CD4-positive, alpha-beta T cell treated with Interferon gamma for 1 hour (primary cell): ENCODE measurements around the gene FAM227B.
"Not testable (repeated sequence)": the region's sequence is repeated elsewhere in the genome, so short reads cannot be mapped to it uniquely, and the experiment has no call there.

Experiments
- DNase-seq: peaks from one replicate; pipeline ENCODE4 v3.0.0-alpha.2; 2020

Gene FAM227B

DNA sequence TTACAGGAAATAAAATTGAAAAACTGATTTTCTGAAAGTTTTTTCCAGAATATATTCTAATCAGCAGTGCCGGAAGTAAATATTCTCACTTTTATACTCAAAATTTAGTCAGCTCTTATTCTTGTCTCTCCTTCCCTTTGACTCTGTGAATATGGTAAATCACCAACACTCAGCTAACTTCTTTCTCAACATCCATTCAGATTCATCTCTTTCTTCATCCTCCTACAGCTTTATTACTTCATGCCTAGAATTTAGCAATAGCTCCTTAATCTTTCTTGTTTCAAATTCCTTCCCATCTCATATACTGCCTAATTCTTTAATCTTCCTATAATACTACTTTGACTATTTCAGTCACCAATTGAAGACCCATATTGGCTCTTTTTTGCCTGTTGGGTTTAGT, 129.7 kb downstream of the FAM227B start:
- DNase-seq: no peak

DNA sequence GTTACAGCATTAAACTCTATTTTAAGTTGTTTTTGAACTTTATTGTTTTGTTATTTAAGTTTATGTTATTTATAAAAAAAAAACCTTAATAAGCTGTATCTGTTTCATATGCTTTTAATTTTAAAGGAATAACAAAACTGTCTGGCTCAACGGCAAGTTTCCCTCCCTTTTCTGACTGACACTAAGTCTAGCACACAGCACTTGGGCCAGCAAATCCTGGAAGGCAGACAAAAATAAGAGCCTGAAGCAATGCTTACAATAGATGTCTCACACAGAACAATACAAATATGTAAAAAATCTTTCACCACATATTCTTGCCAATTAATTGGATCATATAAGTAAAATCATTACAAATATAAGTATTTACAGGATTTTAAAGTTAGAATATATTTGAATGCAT, 135.2 kb downstream of the FAM227B start:
- not testable (repeated sequence) for DNase-seq

DNA sequence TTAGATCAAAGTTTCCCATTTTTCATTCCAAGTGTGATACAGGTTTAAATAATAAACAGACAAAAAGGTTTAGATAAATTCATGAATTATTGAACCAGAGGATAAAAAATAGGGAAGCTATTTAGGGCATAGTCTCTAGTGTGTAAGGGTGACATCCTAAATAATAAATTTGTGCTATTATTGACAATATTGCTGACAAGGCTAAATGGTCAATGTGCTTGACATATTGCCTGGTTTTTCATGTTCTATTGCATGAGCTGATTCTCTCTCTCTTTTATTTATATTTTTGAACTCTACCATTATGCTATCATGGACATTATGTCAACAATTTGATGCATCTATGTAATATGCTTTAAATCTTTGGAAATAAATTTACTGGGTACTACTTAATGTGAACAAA, 141.6 kb downstream of the FAM227B start:
- not testable (repeated sequence) for DNase-seq

DNA sequence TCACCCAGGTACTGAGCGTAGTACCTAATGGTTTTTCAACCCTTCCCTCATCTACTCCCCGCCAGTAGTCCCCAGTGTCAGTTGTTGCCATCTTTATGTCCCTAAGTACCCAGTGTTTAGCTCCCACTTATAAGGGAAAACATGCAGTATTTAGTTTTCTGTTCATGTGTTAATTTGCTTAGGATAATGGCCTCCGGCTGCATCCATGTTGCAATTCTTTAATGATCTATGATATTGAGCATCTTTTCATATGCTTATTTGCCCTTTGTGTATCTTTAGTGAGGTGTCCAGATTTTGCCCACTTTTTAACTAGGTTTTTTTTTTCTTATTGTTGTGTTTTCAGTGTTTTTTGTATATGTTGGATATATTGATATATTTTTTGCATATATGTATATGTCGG, 142.6 kb downstream of the FAM227B start:
- not testable (repeated sequence) for DNase-seq

DNA sequence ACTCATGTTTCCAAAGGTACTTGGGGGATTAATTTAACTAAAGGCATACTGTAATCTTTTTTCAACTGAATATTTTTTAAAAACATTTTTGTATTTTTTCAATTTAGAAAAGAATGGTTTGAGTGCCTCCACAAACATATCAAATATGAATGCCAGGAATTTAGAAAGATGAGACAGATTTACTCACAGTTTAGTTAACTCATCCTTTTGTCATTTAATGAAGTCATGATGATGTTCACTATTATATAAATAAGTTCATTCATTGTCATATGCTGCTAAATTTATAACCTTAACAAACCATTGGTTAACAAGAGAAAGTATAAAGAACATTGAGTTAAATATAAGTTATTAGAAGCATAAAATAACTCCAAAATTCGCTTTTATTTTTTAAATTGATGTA, 147.6 kb downstream of the FAM227B start:
- no peak for DNase-seq

DNA sequence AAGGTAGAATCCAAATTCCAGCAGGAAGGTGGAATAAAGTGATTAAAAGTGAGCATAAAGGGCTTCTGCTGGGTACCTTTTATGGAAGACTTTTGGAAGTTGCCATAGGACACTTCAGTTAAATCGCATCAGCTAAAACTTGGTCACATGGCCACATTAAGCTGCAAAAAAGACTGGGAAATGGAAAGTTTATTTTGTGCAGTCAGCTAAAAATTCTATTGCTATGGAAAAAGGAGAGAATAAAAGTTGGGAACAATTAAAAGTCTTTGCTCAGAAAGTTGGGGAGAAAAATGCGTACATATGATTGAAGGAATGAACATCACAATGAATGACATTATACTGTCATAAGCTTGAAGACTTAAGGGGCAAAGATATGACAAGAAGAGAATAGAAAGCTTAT, 148.3 kb downstream of the FAM227B start:
- DNase-seq: no peak

DNA sequence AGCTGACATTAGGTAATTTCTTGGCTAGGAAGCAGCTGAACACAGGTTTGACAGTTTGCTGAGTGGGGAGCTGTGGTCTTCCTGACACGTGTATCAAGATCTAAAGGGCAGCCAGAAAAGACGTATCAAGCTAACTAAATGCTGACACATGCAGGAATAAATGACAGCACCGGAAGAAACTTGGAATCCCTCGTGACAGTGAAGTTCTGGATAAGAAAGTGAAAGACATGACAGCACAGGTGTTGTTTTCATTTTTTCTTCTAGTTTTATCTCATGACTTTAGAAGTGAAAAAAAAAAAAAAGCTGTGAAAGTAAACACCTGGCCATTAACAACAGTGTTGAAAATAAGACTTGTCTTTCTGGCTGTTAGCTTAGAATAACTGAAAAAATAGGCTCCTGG, 148.9 kb downstream of the FAM227B start:
- no peak for DNase-seq

DNA sequence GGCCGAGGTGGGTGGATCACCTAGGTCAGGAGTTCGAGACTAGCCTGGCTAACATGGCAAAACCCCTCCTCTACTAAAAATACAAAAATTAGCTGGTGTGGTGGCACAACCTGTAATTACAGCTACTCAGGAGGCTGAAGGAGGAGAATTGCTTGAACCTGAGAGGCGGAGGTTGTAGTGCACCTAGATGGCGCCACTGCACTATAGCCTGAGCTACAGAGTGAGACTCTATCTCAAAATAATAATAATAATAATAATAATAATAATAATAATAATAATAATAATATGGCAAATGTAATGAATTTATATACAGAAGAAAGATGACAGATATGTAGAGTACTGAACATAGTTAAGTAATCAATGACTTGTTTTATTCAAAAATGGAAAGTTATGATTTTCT, 149.4 kb downstream of the FAM227B start:
- DNase-seq: not testable (repeated sequence)

DNA sequence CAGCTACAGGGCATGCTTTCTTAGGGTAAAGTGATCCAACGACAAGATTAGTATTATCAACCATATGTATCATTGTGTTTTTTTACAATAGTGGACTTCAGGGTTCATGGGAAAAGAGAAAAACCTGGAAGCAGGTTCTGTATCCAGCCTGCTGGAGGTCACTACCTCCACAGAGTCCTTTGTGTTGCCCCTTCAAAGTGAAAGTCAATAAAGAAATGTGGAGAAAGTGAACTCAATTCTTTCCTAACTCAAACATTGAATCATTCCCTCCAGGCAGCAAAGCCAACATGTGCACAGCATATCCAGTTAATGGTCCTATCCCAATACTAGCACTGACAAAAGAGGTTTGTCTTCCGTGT, 152.2 kb downstream of the FAM227B start:
- DNase-seq: no peak

DNA sequence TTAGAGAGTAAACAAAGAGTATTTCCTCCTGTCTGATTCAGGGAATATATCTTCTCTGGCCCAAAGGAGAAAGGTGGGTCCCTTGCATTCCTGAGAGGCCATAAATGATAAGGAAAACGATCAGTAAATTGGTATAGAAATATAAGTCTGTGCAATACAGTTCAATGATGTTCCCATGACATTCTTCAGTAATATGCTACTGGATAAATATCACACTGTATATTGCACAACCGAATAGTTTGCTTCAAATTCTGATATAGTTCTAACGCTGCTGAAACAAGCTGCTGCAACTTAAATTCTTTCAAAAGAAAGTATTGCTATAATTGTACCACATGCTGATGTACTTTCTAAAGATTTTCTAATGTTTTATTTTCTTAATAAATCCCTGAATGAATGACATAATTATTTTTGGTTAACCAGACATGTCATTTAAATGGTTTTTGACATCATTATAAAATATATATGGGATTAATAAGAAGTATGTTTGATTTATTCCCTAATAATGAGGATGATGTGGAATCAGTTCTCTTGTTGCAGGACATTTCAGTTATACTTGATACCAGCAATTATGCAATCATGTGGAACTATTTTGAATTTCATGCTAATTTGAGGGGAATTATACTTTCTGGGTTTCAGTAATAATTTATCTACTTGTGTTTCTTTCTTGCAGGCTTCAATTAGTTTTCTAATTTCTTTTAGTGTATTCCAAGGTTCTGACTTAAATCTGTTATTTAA, 152.7 kb downstream of the FAM227B start:
- no peak for DNase-seq

DNA sequence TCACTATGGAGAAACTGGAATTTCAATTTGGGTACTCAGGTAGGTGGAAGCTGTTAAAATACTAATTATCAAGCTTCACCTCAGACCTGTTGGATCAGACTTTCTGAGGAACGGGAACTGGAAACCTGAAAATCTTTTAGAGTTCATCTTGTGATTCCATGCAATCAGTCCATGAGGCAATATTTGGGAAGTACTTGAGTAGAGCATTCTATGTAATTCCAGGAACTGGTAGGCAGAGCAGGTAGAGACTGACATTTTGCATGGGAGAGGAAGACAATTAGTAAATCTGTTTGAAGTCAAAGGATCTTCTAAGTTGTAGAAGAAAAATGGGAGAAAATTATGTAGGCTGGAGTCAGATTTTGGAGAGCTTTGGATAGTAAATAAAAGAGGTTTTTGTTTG, 154.5 kb downstream of the FAM227B start:
- no peak for DNase-seq

DNA sequence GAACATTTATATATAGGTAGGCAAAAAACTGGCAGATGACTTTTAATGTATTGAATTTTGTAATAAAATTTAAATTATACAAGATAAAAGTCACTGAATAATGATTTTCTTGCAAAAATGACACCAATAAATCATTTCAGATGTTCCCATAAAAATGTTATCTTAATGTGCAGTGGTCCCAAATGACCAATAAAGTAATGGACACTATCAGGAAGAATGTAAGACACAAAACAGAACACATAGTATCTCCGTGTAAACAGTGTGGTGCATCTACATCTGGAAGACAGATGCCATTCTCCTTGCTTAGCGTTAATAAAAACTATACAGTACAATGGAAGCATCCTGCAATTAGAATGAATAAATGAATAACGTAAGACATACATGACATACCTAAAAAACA, 156.1 kb downstream of the FAM227B start:
- no peak for DNase-seq

DNA sequence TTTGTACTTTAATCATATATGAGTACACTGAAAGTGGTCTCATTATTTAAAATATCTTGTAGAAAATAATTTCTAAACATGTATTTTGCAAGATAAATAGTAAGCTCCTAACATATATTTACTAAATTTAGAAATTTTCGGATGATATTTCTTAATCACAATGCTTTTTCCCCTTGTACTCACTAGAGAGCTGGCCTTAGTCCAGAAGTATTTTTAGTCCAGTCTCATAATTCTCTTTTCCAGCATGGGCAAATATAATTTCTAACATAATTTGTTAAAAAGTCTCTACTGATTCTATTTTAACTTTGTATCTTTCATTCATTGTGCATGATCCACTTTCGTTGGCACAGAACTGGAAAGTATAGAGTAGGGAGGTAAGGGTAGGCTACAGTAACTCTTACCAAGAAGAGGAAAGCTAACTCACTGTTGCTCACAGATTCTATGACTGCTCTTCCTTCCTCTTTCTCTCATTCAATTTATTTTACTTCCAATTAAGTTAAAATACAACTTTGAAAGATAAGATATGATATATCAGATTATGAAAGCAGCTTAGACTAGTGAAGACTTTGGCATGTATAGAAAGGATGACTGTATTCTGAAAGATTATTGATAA, 158.3 kb downstream of the FAM227B start:
- no peak for DNase-seq

DNA sequence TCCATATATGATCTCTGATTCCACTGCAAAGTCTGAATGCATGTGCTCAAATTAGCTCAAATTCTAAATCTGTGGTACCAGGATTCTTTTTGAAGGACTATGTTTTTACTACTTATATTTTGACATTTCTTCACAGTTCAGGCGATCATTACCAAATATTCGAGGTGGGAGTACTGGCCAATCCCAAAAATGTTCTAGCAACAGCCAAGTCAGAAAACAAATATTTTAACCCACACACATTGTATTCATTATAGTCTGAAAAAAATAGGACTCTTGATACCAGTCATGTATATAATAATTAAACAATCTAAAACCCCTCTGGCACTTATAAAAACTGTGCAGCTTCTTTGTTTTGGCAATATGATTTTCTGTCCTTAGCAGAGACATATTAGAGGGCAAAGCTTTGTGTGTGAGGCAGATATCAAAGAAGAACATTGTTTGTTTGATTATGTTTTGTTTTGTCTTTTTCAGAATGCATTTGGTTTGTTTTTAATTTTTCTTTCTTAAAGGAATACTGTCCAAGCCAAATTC, 160.1 kb downstream of the FAM227B start:
- no peak for DNase-seq

DNA sequence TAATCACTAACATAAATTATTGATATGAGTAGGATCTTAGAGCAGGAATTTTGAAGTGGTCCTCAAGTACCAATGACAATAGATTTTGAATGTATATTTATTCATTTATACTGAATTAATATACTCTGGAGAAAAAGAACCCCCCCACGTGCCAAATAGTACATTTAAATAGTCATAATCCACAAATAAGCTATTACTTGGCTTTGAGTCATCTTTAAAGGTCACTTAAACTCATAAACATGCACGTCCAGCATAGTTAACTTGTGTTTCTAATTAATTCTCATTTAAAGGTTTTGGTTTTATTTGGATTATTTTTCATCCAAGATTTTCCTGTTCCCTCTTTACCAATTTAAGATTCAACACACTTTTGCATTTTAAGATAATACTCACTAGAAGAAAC, 162.5 kb downstream of the FAM227B start:
- DNase-seq: no peak

DNA sequence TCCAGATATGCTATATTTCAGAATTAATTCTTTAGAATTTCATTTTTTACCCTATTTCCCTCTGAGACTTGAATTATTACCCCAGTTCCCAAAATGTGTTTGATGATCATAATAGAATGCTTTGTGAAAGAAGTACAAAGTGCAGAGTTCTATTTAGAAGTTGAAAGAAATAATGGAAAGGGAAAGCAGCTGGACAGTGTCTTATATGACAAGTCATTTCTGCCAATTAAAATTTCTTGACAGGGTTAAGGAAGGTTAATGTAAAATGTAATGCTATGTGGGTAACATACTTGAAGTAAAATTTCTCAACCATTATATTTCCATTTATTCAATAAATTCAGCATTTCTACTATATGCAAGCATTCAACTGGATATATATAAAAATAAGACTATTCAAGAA, 164.5 kb downstream of the FAM227B start:
- no peak for DNase-seq

DNA sequence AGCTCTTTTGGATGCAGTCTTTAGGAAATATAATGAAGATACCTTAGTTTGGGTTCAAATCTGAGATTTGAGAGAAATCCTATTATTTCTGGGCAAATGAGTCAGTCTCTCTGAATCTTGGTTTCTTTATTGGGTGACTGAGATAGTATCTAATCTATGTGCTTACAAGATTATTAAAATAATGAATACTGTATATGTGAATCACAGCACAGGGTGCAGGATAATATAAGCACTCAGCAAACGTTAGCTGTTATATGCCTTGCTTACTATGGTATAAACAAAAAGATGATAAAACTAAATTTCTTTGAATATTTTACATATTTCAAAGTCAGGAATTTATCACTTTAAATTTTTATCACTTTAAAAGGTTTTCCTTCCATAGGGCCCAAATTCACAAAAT, 168.0 kb downstream of the FAM227B start:
- DNase-seq: no peak

DNA sequence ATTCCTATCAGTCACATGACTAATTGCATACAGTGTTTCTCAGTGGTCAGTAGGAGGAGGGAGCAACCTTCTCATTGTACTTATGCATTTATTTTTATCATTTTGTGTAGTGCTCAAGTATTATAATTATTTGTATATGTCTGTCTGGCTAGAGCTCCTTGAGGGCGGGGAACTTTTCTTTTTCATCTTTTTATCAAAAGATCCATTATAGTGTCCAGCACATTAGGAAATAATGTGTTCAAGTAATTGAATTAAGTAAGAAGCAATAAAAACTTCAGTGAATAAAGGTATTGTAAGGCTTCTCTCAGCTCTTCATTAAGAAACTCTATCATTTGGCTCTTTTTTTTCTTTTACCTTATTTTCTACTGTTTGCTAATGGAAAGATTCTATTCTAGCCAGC, 178.8 kb downstream of the FAM227B start:
- DNase-seq: no peak

DNA sequence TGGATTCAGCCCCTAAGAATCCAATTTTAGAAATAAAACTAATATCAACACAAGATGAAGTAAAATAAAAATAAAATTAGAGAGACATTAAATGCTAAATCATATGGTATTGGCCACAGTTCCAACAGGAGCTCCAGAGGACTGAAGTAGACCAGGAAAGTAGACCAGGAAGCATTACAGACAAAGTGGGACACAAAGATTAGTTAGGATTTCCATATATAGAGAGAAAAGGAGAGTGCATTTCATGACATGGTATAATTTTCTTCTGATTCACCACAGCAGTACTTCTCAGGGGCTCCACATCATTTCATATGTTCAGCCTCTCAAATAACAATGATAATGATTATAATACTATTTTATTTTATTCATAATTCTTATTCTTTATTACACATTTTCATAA, 179.3 kb downstream of the FAM227B start:
- DNase-seq: no peak

DNA sequence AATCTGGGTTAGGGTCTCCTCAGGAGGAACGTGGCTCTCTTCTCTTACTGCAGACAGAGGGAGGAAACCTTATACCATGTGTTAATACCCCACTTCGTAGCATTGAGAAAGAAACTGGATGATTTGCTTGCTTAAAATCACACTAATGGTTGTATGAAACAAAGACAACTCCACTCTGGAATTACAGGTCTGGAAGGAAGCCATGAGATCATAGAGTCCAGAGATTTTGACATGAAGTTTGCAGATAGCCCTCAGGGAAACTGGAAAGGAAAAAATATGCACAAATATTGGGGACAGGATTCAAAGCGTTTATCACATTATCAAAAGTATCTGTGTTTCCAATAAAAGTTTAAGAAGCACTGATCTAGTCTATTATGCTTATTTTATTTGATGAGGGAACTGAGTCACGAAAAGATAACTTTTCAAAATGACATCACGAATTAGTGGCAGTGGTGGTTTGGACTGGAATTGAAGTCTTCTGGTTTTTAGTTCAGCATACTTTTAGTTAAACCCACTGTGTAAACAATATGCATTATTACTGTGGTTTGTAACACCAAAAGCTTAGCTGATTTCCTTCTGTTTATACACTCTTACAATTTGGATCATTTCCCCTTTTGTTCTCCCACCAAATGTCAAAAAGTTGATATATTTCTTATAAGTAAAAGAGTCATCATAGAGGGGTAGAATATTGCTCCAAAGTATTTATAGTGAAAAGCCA, 180.8 kb downstream of the FAM227B start:
- DNase-seq: no peak

DNA sequence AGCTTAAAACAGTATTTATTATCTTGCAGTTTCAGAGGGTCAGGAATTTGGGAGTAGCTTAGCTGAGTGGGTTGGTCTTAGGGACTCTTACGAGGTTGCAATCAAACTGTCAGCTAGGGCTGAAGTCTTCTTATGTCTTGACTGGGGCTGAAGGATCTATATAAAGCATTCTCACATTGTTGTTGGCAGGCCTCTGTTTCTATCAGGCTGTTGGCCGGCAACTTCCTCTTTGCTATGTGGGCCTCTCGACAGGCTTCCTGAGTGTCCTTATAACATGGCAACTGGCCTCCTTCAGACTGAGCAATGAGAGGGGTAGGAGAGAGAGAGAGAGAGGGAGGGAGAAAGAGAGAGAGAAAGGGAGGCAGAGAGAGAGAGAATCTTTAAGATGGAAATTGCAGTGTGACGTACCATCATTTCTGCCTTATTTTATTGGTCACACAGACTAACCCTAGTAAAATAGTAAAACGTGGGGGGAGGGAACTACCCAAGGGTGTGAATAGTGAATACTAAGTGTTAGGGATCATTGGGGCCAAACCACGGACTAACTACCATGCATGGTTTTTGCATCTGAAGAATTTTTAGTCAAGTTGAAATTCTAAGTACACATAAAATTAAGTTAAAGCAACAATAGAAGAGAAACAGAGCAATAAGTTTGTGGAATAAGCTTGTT, 181.5 kb downstream of the FAM227B start:
- peak; percentile 19 for DNase-seq

DNA sequence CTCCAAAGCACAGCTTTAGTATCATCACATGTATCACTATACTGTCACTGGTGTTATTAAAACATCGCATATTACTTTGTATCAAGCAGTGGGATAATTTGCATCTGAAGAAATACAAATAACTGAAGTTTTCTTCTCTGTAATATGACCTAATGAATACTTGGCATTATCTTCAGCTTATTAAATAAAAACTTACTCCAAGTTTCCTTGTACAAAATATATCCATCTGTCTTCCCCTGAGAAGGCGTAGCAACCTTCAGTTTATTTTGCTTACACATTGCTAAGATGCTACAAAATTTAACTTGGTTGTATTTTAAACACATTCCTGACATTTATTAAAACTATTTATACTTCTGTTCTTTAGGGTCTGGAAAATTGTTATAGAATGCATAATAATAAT, 183.9 kb downstream of the FAM227B start:
- no peak for DNase-seq

DNA sequence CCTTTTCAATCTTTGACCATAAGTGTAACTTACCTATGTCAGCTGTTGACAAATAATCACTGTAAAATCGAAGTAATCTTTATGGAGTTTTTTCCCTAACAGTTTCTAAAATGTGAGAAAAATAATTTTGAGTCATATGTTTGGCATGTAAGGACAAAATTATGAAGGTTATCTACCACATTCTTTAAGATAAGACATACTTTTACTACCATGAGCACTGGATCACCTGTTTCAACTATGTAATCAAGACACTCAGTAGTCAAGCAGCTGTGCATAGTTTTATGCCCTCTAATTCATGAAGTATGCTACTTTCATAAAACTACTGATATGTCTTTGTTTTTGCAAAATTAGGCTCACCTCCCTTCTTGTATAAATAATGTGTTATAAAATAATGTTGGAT, 185.4 kb downstream of the FAM227B start:
- no peak for DNase-seq

DNA sequence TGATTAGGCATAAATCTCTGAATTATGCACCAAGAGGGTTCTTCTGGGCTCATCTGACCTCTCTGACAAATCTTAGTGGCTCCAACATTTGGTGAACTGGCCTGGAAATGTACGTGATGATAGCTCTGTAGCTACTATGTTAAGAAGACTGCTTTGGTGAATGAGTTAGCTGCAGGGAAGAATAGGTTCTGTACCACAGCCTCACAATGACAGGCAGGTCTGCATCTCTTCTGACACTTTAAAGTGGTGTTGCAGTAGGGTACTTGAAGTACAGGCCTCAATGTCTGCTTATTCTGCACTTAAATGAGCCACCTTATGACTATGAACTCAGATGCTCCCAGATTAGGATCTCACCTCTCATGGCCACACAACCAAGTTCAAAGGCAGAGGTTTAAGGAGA, 190.6 kb downstream of the FAM227B start:
- DNase-seq: no peak
